ENCODE measurements around the gene TMEM121B.

The TMEM121B gene

DNA sequence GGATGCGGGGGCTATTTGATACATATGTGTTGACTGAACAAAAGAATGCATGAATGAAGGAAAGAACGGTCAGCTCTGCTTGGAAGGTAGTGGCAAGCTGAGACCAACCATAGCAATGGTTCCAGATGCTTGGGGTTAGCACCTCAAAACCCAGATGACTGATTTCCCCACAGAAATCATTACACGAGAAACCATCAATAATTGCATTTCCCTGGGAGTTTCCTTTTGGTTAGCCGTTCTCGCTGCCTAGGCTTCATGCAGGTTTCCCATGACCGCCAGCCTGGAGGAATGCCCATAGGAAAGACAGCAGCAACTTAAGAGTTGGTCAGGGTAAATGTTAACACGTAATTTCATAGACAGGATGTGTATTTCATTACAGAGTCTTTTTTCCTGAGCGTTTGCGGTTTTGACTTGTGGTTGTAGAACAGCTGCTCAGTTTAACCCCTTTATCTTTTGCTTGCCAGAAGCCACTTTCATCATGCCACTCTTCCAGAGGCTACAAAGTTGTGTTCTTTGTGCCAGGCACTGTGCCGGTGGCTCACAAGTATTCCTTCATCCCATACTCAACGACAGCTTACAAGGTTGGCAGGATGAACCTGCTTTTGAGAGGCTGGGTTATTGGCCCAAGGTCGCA is 33.5 kb downstream of the TMEM121B start:
- DNase-seq = peak; percentile 50 to 70 (median 57)

GRCh38 chr22:17086788-17087497 is 34.2 kb downstream of the TMEM121B start:
- DNase-seq = peak; percentile 30 to 55 (median 43)

DNA sequence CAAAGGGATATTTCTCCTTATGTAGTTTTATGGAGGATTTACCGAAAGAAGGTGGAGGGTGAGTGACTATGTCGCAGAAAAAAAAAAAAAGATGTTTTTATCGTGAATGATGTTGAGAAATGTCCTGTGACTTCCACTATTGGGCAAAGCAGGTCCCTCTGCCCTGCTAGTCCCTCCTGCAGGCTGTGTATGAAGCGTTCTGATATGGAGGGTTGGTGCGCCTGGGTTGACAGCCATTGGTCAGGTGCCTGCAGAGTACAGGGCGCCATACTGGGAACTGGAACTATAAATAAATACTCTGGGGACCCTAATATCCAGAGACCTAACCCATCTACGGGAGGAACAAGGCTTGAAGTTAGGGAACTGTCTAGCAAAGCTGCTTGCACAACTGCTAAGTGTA is 34.9 kb downstream of the TMEM121B start:
- peak; percentile 71 to 75 (median 73) for DNase-seq

- DNase-seq = peak; percentile 50 to 78 (median 68)
These were observed 35.6 kb downstream of the TMEM121B start for GRCh38 chr22:17085277-17086181.

DNA sequence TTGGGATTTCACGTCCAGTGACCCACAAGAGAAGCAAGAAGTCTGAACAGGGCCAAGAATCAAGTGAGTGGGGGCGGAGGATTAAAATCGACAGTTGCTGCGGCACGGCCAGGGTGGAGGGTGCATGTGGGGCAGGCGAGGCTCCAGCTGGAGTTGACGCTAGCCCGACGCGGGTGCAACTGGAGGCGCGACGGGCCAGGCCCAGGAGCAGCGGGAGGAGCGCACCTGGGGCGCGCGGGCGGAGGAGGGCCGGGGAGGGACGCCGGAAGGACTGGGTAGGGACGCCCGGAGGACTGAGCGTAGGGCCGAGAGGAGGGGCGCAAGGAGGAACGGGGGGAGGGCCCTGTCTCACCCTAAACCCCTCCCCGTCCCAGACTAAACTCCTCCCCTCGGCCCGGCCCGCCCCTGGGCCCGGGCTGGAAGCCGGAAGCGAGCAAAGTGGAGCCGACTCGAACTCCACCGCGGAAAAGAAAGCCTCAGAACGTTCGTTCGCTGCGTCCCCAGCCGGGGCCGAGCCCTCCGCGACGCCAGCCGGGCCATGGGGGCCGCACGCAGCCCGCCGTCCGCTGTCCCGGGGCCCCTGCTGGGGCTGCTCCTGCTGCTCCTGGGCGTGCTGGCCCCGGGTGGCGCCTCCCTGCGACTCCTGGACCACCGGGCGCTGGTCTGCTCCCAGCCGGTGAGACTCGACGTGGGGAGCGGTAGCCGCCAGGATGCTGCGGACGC is 36.4 kb downstream of the TMEM121B start, which contains the start of gene IL17RA:
IL17RA (plus strand) TSS at position 447 of the 723 bp plus-strand sequence; CDS start at position 539, 92 bp downstream.
- DNase-seq = peak; percentile 93 to 97 (median 95)

GRCh38 chr22:17083811-17084441 is 37.2 kb downstream of the TMEM121B start:
- no peak for DNase-seq

- no peak for DNase-seq
These were observed 37.9 kb downstream of the TMEM121B start for GRCh38 chr22:17083255-17083654.

GRCh38 chr22:17079572-17079971 is 41.6 kb downstream of the TMEM121B start:
- DNase-seq = peak in 2 of 3 donors; percentile 22 to 29

DNA sequence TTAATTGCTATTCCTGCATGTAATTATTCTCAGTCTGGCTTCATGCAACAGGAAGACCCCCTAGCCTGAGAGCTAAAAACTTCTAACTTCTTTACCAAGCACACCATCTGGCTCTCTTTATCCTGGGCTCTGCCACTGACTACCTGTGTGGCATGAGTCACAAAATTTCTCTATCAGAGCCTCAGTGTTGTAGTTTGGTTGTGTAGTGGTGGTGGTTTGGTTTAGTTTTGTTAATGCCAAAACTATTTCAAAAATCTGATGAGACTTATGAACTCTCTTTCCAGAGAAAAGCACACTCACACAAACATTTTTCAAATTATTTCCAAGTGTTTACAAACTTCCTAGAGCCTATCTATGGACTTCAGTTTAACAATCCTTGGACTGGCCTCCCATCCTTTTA is 43.9 kb downstream of the TMEM121B start:
- DNase-seq = no peak

GRCh38 chr22:17074648-17075002 is 46.5 kb downstream of the TMEM121B start:
- no peak for DNase-seq

- no peak for DNase-seq
These were observed 48.3 kb downstream of the TMEM121B start for GRCh38 chr22:17072877-17073276.
